Measurements from ENCODE around the gene PDIK1L. TPM values are rescaled to one million over a fixed set of nuclear protein-coding genes. Genes with fewer than 3 reads are reported as not detected.
A peak's percentile ranks its signal among the peaks of the same experiment; 100 is the strongest.

PDIK1L gene
- total and polyA plus RNA-seq, 9 of the 15 experiments (the other 6 are each of a cell fraction or from before 2014, with no cell fraction given) = 12.8 to 30.2 (median 21.5) TPM

DNA sequence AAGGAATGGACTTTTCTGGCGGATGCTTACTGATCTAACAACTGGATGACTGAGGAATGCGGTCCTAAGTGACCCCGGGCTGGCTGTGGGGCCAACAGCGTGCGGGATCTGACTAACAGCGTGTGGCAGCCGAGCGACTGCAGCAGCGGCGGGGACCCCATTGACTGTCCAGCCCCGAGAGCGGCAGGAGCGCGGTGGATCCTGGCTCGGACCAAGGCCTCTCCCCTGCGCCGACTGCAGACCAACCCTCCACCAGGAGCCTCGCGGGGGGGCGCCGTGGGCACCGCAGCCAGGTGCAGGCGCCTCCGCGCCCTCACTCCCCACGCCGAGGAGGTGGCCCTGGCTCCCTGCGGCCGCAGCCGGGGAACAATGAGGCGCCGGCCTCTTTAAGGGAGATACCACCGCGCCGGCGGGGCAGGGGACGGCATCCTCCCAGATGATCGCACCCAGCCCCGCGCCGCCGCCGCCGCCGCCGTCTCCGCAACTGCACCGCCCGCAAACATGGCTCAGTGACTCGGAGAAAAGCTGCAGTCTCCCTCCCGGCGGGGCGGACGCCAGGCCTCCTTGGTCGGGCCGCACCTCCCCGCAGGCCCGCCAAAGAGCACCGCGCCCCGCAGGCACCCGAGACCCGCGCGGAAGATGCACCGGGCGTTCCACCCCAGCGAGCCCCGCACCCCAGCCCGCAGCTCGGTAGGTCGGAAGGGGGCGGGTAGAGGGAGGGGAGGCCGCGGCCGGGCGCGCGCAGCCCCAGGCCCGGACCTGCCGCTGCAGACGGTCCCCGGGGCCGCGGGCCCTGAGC is 694 bp upstream of the PDIK1L start (continued):
- TF ChIP-seq ZNF134 (CRISPR knock-in tag; conservative IDR thresholded peaks at IDR 0.05) (no peak), MGA (IDR thresholded peaks at IDR 0.05) (peak; percentile 82), RCOR1 (IDR thresholded peaks at IDR 0.05; ENCODE audit: borderline replicate concordance in 1 of 2, low read depth in 2 of 2, low read length in 2 of 2) (peak in 1 of 2 experiments; percentile 23; a peak in 1 of 4 replicates), NCOA6 (IDR thresholded peaks at IDR 0.05) (no peak), KAT7 (CRISPR knock-in tag; IDR thresholded peaks at IDR 0.05; ENCODE audit: borderline replicate concordance) (no peak; the same call in 1 of the 2 replicates), ZNF354B (CRISPR knock-in tag; IDR thresholded peaks at IDR 0.05) (no peak), FOXP1 (CRISPR knock-in tag; IDR thresholded peaks at IDR 0.05) (peak; percentile 59), TBP (optimal IDR thresholded peaks at IDR 0.05; ENCODE audit: low read depth, low read length) (peak; percentile 70), GABPB1 (CRISPR knock-in tag; IDR thresholded peaks at IDR 0.05) (peak; percentile 70), PURB (CRISPR knock-in tag; IDR thresholded peaks at IDR 0.05; ENCODE audit: low read depth) (no peak), CREBBP (IDR thresholded peaks at IDR 0.05; ENCODE audit: low read depth, low read length) (no peak), TEAD1 (CRISPR knock-in tag; IDR thresholded peaks at IDR 0.05) (no peak; a peak in 2 of 4 replicates)
- TF ChIP-seq, protein P1, sequence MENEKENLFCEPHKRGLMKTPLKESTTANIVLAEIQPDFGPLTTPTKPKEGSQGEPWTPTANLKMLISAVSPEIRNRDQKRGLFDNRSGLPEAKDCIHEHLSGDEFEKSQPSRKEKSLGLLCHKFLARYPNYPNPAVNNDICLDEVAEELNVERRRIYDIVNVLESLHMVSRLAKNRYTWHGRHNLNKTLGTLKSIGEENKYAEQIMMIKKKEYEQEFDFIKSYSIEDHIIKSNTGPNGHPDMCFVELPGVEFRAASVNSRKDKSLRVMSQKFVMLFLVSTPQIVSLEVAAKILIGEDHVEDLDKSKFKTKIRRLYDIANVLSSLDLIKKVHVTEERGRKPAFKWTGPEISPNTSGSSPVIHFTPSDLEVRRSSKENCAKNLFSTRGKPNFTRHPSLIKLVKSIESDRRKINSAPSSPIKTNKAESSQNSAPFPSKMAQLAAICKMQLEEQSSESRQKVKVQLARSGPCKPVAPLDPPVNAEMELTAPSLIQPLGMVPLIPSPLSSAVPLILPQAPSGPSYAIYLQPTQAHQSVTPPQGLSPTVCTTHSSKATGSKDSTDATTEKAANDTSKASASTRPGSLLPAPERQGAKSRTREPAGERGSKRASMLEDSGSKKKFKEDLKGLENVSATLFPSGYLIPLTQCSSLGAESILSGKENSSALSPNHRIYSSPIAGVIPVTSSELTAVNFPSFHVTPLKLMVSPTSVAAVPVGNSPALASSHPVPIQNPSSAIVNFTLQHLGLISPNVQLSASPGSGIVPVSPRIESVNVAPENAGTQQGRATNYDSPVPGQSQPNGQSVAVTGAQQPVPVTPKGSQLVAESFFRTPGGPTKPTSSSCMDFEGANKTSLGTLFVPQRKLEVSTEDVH (IDR thresholded peaks at IDR 0.05; ENCODE audit: low read depth, partially characterized antibody) = no peak
